Choroid plexus epithelial cell (primary cell): ENCODE data around the gene HACL1.
"Not testable (repeated sequence)": the region's sequence is repeated elsewhere in the genome, so short reads cannot be mapped to it uniquely, and the experiment has no call there.

Experiments used
- DNase-seq: peaks from one replicate; pipeline ENCODE4 v3.0.0-alpha.2; 2010; ENCODE audit warnings: low read depth
- H3K4me3 ChIP-seq: 2 replicates; pipeline ENCODE4 v1.5.1; 2011; ENCODE audit warnings: low read depth, mild to moderate bottlenecking, control low read depth, low read length, moderate library complexity
- CTCF ChIP-seq: conservative IDR thresholded peaks from 2 replicates; pipeline ENCODE4 v1.5.1; 2011; ENCODE audit warnings: low read depth, mild to moderate bottlenecking, control low read depth, inconsistent platforms, low read length, moderate library complexity

HACL1 gene

DNA sequence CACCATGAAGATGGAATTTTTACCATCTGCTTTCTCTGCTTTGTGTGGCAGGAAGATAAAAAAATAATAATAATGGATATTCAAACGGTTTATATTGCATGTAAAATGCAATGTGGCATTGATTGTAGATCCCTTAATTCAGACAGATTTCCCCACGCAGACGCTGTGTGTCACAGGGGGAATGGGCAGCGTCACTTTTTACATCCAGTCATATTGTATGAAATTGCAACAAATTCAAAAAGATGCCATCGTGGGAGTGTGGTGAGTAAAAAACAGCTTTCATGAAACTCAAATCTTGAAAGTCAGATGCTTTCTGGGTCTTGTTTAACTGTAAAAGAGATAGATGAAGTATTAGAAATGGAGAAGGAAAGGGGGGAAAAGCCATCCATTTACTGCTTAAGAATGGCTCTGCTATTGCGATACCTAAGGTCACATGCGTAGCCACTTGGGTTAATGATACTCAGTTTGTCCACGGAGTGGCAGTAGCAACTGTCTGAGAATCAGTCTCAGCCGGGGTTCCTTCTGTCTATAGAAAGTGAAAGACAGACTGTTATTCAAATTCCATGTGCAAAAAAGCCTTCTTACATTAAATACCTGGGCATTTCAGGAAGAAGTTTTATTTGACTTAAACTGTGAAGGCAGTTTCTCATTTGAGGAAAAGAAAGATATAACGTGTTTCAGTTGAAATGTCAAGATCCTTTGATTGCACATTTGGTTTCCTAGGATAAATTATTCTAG is 28.7 kb upstream of the HACL1 start:
- peak; percentile 94 for DNase-seq
- peak overlapping the region; percentile 39 for H3K4me3 ChIP-seq
- peak; percentile 75 for TF ChIP-seq CTCF

GRCh38 chr3:15628967-15629366 is 27.6 kb upstream of the HACL1 start:
- no peak overlapping the region for H3K4me3 ChIP-seq
- TF ChIP-seq CTCF: no peak
- no peak for DNase-seq

GRCh38 chr3:15623535-15624440 is 22.4 kb upstream of the HACL1 start:
- no peak for DNase-seq
- H3K4me3 ChIP-seq: no peak overlapping the region
- TF ChIP-seq CTCF: no peak

- not testable (repeated sequence) for DNase-seq, H3K4me3 ChIP-seq
Observed at GRCh38 chr3:15619659-15620464, 18.5 kb upstream of the HACL1 start.

DNA sequence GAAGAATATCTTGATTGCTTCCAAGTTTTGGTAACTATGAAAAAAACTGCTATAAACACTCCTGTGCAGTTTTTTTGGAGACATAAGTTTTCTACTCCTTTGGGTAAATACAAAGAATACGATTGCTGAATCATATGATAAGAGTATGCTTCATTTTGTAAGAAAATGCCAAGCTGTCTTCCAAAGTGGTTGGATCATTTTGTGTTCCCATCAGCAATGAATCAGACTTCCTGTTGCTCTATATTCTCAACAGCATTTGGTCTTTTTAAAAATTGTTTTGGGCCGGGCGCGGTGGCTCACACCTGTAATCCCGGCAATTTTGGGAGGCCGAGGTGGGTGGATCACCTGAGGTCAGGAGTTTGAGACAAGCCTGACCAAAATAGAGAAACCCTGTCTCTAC is 14.7 kb upstream of the HACL1 start:
- TF ChIP-seq CTCF: no peak

DNA sequence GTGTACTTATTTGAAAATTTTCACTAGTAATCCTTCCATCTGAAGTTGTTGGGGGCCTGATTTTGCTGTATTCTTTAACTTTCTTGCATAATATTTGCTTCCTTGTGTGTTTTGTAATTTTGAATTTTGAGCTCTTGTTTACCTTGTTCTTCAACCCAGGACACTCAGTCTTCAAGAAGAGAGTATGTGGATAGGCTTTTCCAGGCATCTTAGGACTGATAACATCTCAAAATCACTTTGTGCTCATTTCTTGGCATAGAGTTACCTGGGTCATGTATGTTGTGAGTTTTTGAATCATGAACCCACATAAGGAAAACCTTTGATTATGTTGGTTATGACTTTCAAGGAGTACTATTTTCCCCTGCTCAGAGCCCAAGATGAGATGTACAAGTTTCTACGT is 13.6 kb upstream of the HACL1 start:
- TF ChIP-seq CTCF: no peak
- H3K4me3 ChIP-seq: no peak overlapping the region
- DNase-seq: no peak

More for the DNA sequence above, 14.7 kb upstream of the HACL1 start:
- peak; percentile 83 for DNase-seq
- no peak overlapping the region for H3K4me3 ChIP-seq

- no peak overlapping the region for H3K4me3 ChIP-seq
- TF ChIP-seq CTCF: no peak
- DNase-seq: no peak
Observed at GRCh38 chr3:15612001-15612400, 10.6 kb upstream of the HACL1 start.
